ENCODE data around the gene CETN3. TPM values are rescaled to one million over a fixed set of nuclear protein-coding genes. Genes with fewer than 3 reads are reported as not detected.

Gene CETN3
- total RNA-seq, 1 experiment from 2014 or later, result 42.8 TPM

GRCh38 chr5:90379652-90380051 lies 29.9 kb downstream of the CETN3 start:
- H3K27me3 ChIP-seq (ENCODE audit: insufficient read depth, low read length), result no peaks in the 10 kb centered on the region
- H3K27ac ChIP-seq (ENCODE audit: low read depth, low read length), result no peak overlapping the region
- ATAC-seq (no peak), DNase-seq (ENCODE audit: low read depth, low spot score) (no peak)
- H3K9me2 ChIP-seq (ENCODE audit: insufficient read depth), result no peaks in the 10 kb centered on the region
- no peak for TF ChIP-seq ZBTB33 (IDR thresholded peaks at IDR 0.05; ENCODE audit: extremely low read depth, insufficient replicate concordance, low read length)
- no peak for TF ChIP-seq FOSL1 (IDR thresholded peaks at IDR 0.05; ENCODE audit: low read depth)
- no peak for TF ChIP-seq ELF1 (IDR thresholded peaks at IDR 0.05; ENCODE audit: borderline replicate concordance, low read depth)
- TF ChIP-seq CEBPB (IDR thresholded peaks at IDR 0.05; ENCODE audit: low read depth), result no peak
- no peak for TF ChIP-seq SP1 (IDR thresholded peaks at IDR 0.05; ENCODE audit: low read depth)
- BruUV-seq (replicated peaks), result no TSS peak
- H3K79me2 ChIP-seq (ENCODE audit: insufficient read depth, low read length), result no peaks in the 10 kb centered on the region
- no peak overlapping the region for H2AFZ ChIP-seq (ENCODE audit: low read depth, low read length, poor library complexity, severe bottlenecking)
- H3K4me3 ChIP-seq (replicated peaks in 1 of 2; ENCODE audit: low read depth in 1 of 2, low read length in 2 of 2), result no peak overlapping the region
- H3K9me3 ChIP-seq (ENCODE audit: control insufficient read depth in 1 of 2, insufficient read depth in 1 of 2, low read depth in 1 of 2, low read length in 2 of 2), result no peaks in the 10 kb centered on the region
- RAD21 ChIA-PET (ENCODE audit: low non-redundant PET in 1 of 2, low total read pairs in 2 of 2, uncharacterized antibody in 2 of 2, unreplicated experiment in 2 of 2), result no interaction called here
- no peak overlapping the region for H3K4me2 ChIP-seq (ENCODE audit: low read length)
- no peak overlapping the region for H3K9ac ChIP-seq (ENCODE audit: low read length)
- CTCF ChIA-PET, result no interaction called here
- H3K4me1 ChIP-seq (ENCODE audit: control insufficient read depth in 1 of 2, insufficient read depth in 2 of 2, low read length in 2 of 2), result no peaks in the 10 kb centered on the region
- no peaks in the 10 kb centered on the region for H4K20me1 ChIP-seq (ENCODE audit: insufficient read depth)
- intact Hi-C loops (cut with micrococcal nuclease), result loop anchor here (10.0 kb wide), 1 partner anchor 1655 kb away; no protein-coding TSS in a partner anchor
- no peaks in the 10 kb centered on the region for H3K36me3 ChIP-seq (ENCODE audit: control insufficient read depth in 1 of 2, insufficient read depth in 2 of 2, low read length in 2 of 2)
- POLR2A ChIA-PET, result no interaction called here

- intact Hi-C loops (cut with micrococcal nuclease), result no loop called here
- RAD21 ChIA-PET (ENCODE audit: low non-redundant PET in 1 of 2, low total read pairs in 2 of 2, uncharacterized antibody in 2 of 2, unreplicated experiment in 2 of 2), result no interaction called here
- Histone ChIP-seq H3K9ac (ENCODE audit: low read length) (no peak overlapping the region), H4K20me1 (ENCODE audit: insufficient read depth) (no peaks in the 10 kb centered on the region), H2AFZ (ENCODE audit: low read depth, low read length, poor library complexity, severe bottlenecking) (no peak overlapping the region), H3K4me3 (replicated peaks in 1 of 2; ENCODE audit: low read depth in 1 of 2, low read length in 2 of 2) (no peak overlapping the region), H3K27me3 (ENCODE audit: insufficient read depth, low read length) (no peaks in the 10 kb centered on the region), H3K36me3 (ENCODE audit: control insufficient read depth in 1 of 2, insufficient read depth in 2 of 2, low read length in 2 of 2) (no peaks in the 10 kb centered on the region), H3K4me2 (ENCODE audit: low read length) (no peak overlapping the region), H3K9me2 (ENCODE audit: insufficient read depth) (no peaks in the 10 kb centered on the region), H3K27ac (ENCODE audit: low read depth, low read length) (no peak overlapping the region), H3K4me1 (ENCODE audit: control insufficient read depth in 1 of 2, insufficient read depth in 2 of 2, low read length in 2 of 2) (no peaks in the 10 kb centered on the region), H3K9me3 (ENCODE audit: control insufficient read depth in 1 of 2, insufficient read depth in 1 of 2, low read depth in 1 of 2, low read length in 2 of 2) (no peaks in the 10 kb centered on the region), H3K79me2 (ENCODE audit: insufficient read depth, low read length) (no peaks in the 10 kb centered on the region)
- TF ChIP-seq CTCF (IDR thresholded peaks at IDR 0.05 in 2 of 3, conservative IDR thresholded peaks at IDR 0.05 in 1 of 3; ENCODE audit: borderline replicate concordance in 1 of 3, insufficient read depth in 1 of 3, low read depth in 2 of 3, low read length in 2 of 3) (no peak), CEBPB (IDR thresholded peaks at IDR 0.05; ENCODE audit: low read depth) (no peak), RAD21 (IDR thresholded peaks at IDR 0.05; ENCODE audit: low read depth) (no peak), SIN3A (IDR thresholded peaks at IDR 0.05; ENCODE audit: low read depth) (no peak), TCF7L2 (IDR thresholded peaks at IDR 0.05; ENCODE audit: borderline replicate concordance, extremely low read depth, insufficient read depth, insufficient read length) (no peak), POLR2A (IDR thresholded peaks at IDR 0.05; ENCODE audit: borderline replicate concordance, extremely low read depth, insufficient read depth, insufficient read length) (no peak), EZH2 (IDR thresholded peaks at IDR 0.05) (no peak), FOSL1 (IDR thresholded peaks at IDR 0.05; ENCODE audit: low read depth) (no peak), SRF (IDR thresholded peaks at IDR 0.05; ENCODE audit: low read depth) (no peak), SP1 (IDR thresholded peaks at IDR 0.05; ENCODE audit: low read depth) (no peak), ATF3 (IDR thresholded peaks at IDR 0.05) (no peak), ELF1 (IDR thresholded peaks at IDR 0.05; ENCODE audit: borderline replicate concordance, low read depth) (no peak)
- DNase-seq (ENCODE audit: low read depth, low spot score), result no peak
- no TSS peak for BruUV-seq (replicated peaks)
- CTCF ChIA-PET, result interaction anchor here (1.0 kb wide), 1 partner anchor 8 kb away, joined by 4 read pairs; no protein-coding TSS in a partner anchor
- no peak for ATAC-seq
- POLR2A ChIA-PET, result no interaction called here
Observed at GRCh38 chr5:90378752-90379151, 30.8 kb downstream of the CETN3 start.
